GM12878 (cell line): ENCODE measurements around the gene SLC35G1.

ENCODE experiments used
- CHD2 ChIP-seq: IDR thresholded peaks from 2 replicates; pipeline ENCODE4 v1.6.1; 2011; ENCODE audit warnings: low read depth, low read length, improper control_type of control experiment, borderline replicate concordance
- CREB1 ChIP-seq: IDR thresholded peaks from 2 replicates; pipeline ENCODE4 v1.6.1; 2012; ENCODE audit warnings: low read depth, mild to moderate bottlenecking, inconsistent platforms
- MXI1 ChIP-seq: fragments of 150-350 bp; IDR thresholded peaks from 2 replicates; pipeline ENCODE4 v1.6.1; 2011; ENCODE audit warnings: low read depth, mild to moderate bottlenecking, inconsistent platforms, low read length, improper control_type of control experiment
- NFYA ChIP-seq: IDR thresholded peaks from 2 replicates; pipeline ENCODE4 v1.6.1; 2011; ENCODE audit warnings: low read depth, mild to moderate bottlenecking, low read length, improper control_type of control experiment, borderline replicate concordance
- POLR2A ChIP-seq: IDR thresholded peaks from 2 replicates; pipeline ENCODE4 v1.6.1; 2011; ENCODE audit warnings: low read depth, mild to moderate bottlenecking, low read length
- POLR2AphosphoS2 ChIP-seq: IDR thresholded peaks from 2 replicates; pipeline ENCODE4 v1.6.1; 2011; ENCODE audit warnings: low read depth, mild to moderate bottlenecking, low read length, improper control_type of control experiment, moderate library complexity
- TCF3 ChIP-seq: IDR thresholded peaks from 2 replicates; pipeline ENCODE4 v1.6.1; 2012; ENCODE audit warnings: low read depth, mild to moderate bottlenecking, low read length, borderline replicate concordance; ENCODE audit not compliant: insufficient read depth
- TF ChIP-seq, protein P1 (sequence below), 3 experiments: IDR thresholded peaks in 2 of 3; conservative IDR thresholded peaks in 1 of 3; 2 replicates each; pipeline ENCODE4 v1.5.1; 2011; ENCODE audit warnings: low read depth in 3 of 3, low read length in 3 of 3, mild to moderate bottlenecking in 3 of 3, control low read depth in 2 of 3, moderate library complexity in 2 of 3, inconsistent platforms in 1 of 3, mixed read lengths in 1 of 3; ENCODE audit not compliant: control insufficient read depth in 2 of 3, insufficient read depth in 1 of 3; ENCODE audit errors: extremely low read depth in 1 of 3

DNA sequence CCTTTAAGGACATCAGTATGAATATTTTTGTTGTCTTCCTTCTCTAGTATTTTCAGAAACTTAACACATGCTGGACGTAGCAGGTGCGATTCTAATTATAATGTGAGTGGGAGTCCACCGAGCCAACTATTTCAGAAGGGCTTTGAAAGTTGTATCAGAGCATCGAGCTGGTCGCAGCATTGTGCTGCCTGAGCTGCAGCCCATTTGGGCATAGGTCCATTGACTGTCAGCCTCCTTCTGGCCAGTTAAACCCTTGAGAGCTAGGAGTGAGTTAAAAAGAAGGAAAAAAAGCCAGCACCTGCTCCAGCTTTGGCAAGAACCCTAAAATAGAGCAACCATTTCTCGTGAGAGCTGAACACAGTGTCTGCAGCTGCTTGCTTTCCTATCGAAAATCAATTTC lies 47.8 kb downstream of the SLC35G1 start:
- TF ChIP-seq TCF3 = no peak
- no peak for TF ChIP-seq CHD2
- TF ChIP-seq POLR2A = no peak
- TF ChIP-seq, protein P1, sequence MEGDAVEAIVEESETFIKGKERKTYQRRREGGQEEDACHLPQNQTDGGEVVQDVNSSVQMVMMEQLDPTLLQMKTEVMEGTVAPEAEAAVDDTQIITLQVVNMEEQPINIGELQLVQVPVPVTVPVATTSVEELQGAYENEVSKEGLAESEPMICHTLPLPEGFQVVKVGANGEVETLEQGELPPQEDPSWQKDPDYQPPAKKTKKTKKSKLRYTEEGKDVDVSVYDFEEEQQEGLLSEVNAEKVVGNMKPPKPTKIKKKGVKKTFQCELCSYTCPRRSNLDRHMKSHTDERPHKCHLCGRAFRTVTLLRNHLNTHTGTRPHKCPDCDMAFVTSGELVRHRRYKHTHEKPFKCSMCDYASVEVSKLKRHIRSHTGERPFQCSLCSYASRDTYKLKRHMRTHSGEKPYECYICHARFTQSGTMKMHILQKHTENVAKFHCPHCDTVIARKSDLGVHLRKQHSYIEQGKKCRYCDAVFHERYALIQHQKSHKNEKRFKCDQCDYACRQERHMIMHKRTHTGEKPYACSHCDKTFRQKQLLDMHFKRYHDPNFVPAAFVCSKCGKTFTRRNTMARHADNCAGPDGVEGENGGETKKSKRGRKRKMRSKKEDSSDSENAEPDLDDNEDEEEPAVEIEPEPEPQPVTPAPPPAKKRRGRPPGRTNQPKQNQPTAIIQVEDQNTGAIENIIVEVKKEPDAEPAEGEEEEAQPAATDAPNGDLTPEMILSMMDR (IDR thresholded peaks at IDR 0.05 in 2 of 3, conservative IDR thresholded peaks at IDR 0.05 in 1 of 3; ENCODE audit: control insufficient read depth in 2 of 3, extremely low read depth in 1 of 3, insufficient read depth in 1 of 3, low read depth in 3 of 3, low read length in 3 of 3) = no peak
- no peak for TF ChIP-seq POLR2AphosphoS2
- no peak for TF ChIP-seq CREB1
- TF ChIP-seq NFYA = no peak
- TF ChIP-seq MXI1 = no peak
